Muscle of leg (tissue), 11 donors: ENCODE results near the gene MARCHF5. TPM values are rescaled to one million over a fixed set of nuclear protein-coding genes. Genes with fewer than 3 reads are reported as not detected.

Source experiments
- DNase-seq: peaks from one replicate; pipeline ENCODE4 v3.0.0; 2013
- H3K27ac ChIP-seq: one replicate; pipeline ENCODE4 v1.5.1; 2013; ENCODE audit warnings: mild to moderate bottlenecking, low read length, control low read depth
- H3K27me3 ChIP-seq: one replicate; pipeline ENCODE4 v1.6.1; 2013; ENCODE audit warnings: low read length; ENCODE audit not compliant: control insufficient read depth, insufficient read depth
- H3K36me3 ChIP-seq: one replicate; pipeline ENCODE4 v1.6.1; 2013; ENCODE audit warnings: low read length; ENCODE audit not compliant: control insufficient read depth, insufficient read depth
- H3K4me1 ChIP-seq: one replicate; pipeline ENCODE4 v1.6.1; 2013; ENCODE audit warnings: low read length; ENCODE audit not compliant: control insufficient read depth, insufficient read depth
- H3K4me3 ChIP-seq: one replicate; pipeline ENCODE4 v1.5.1; 2013; ENCODE audit warnings: low read length, control low read depth
- H3K9me3 ChIP-seq: replicated peaks from 2 replicates; pipeline ENCODE4 v1.6.1; 2013; ENCODE audit warnings: low read depth, low read length; ENCODE audit not compliant: control insufficient read depth
- WGBS: methylation state at CpG from one replicate; pipeline ENCODE4 v1.1.5; 2013; ENCODE audit warnings: missing lambda C conversion rate; ENCODE audit not compliant: insufficient coverage; 5-methylcytosine and 5-hydroxymethylcytosine counted together
- polyA plus RNA-seq, 8 donors: library from polyadenylated mRNA; unstranded; fragments of 120-200 nt; gene quantifications; one replicate each; pipeline versions ENCODE4 v1.2.1 to v1.2.3, GENCODE V29; 2013; ENCODE audit warnings: inconsistent platforms in 1 of 8, low replicate concordance in 1 of 8; ENCODE audit not compliant: insufficient read length in 8 of 8, insufficient read depth in 1 of 8
- total RNA-seq: library from RNA; stranded (reverse); fragments of 120-200 nt; gene quantifications from one replicate; pipeline ENCODE4 v1.2.4, GENCODE V29; 2013

Gene MARCHF5
- total and polyA plus RNA-seq, 9 donors = 7.8 to 38.5 (median 29.0) TPM

DNA sequence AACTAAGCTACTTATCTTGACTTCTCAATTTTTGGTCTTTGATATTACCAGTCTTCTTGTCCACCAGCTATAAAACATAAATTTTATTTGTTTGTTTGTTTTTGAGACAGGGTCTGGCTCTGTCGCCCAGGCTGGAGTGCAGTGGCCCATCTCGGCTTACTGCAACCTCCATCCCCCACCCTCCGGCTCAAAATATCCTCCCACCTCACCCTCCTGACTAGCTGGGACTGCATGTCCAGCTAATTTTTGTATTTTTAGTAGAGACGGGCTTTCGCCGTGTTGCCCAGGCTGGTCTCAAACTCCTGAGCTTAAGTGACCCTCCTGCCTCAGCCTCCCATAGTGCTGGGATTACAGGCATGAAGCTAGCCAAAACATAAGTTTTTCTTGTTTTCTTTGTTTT lies 7.5 kb downstream of the MARCHF5 start:
- H3K4me1 ChIP-seq = no peaks in the 10 kb centered on the region
- no peaks in the 10 kb centered on the region for H3K9me3 ChIP-seq
- 100% methylated on average over 3 of the region's 6 CpGs for WGBS
- no peak for DNase-seq
- H3K27me3 ChIP-seq = no peaks in the 10 kb centered on the region
- H3K27ac ChIP-seq = no peak overlapping the region
- H3K4me3 ChIP-seq = no peak overlapping the region
- H3K36me3 ChIP-seq = peaks cover 10% of the 10 kb centered on the region

DNA sequence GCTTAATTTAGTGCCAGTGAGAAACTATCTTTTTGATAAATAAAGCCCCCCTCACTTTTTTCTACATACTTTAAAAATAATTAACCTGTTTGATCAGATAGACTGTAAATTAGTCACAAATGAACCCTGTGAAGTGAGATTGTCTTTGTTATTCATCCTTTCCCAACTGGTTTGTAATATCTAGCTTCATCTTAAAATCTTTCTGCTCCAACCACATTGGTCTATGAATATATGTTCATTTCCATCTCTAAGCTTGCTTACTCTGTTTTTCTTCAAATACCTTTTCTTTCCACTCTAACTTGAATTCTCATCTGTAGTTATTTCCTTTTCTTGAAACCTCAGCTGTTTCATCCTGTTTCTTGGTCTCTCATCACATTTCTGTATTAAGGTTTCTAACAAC lies 12.1 kb downstream of the MARCHF5 start:
- H3K9me3 ChIP-seq = no peaks in the 10 kb centered on the region
- no peaks in the 10 kb centered on the region for H3K4me1 ChIP-seq
- H3K27ac ChIP-seq = no peak overlapping the region
- DNase-seq = no peak
- no peak overlapping the region for H3K4me3 ChIP-seq
- H3K36me3 ChIP-seq = peaks cover 10% of the 10 kb centered on the region
- no peaks in the 10 kb centered on the region for H3K27me3 ChIP-seq

DNA sequence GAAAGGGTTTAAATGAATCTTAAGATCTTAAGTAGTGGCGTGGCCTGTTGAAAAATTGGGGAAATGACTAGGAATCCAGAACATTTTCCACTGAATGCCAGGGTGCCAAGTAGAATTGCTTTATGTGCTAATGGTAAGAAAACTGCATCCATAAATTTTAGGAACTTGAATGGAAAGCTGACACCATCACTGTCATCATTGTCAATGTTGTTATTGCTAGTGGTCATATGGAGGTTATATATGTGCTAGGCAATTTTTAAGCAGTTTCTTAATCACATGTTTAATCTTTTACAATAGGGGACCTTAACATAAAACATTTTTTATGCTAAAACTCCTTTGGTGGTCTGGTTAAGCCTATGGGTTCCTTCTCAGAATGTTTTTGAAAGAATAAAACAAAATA lies 13.1 kb downstream of the MARCHF5 start:
- no peaks in the 10 kb centered on the region for H3K4me1 ChIP-seq
- no peaks in the 10 kb centered on the region for H3K27me3 ChIP-seq
- H3K4me3 ChIP-seq = no peak overlapping the region
- no peak for DNase-seq
- WGBS = 75% methylated on average over 1 of the region's 1 CpG
- no peak overlapping the region for H3K27ac ChIP-seq
- no peaks in the 10 kb centered on the region for H3K9me3 ChIP-seq
- peaks cover 10% of the 10 kb centered on the region for H3K36me3 ChIP-seq

DNA sequence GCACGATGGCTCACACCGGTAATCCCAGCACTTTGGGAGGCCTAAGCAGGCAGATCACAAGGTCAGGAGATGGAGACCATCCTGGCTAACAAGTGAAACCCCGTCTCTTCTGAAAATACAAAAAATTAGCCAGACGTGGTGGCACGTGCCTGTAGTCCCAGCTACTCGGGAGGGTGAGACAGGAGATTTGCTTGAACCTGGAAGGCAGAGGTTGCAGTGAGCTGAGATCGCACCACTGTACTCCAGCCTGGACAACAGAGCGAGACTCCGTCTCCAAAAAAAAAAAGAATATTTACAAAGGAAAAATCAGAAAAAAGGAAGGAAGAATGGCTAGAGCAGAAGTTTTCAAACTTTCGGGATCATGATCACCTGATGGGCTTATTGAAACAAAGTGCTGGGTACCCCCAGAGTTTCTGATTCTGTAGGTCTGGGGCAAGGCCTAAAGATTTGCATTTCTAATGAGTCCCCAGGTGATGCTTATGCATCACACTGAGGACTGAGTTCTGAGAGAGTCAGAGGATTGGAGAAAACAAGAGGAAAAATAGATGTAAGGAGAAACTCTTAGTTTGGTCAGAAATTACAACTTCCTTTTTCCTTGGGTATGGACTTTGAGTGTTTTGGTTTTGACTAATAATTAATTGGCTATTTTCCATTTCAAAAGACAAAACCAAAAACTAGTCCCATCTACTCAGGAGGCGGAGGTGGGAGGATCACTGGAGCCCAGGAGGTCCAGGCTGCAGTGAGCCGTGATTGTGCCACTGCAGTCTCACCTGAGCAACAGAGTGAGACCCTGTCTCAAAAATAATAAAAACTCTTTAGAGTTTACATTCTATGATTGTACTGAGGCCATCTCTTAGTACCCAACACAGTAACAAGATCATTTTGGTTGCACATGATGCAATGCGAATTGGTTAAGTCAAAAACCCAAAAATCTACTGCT lies 14.4 kb downstream of the MARCHF5 start:
- DNase-seq = no peak
- H3K4me3 ChIP-seq = no peak overlapping the region
- H3K4me1 ChIP-seq = no peaks in the 10 kb centered on the region
- H3K27ac ChIP-seq = no peak overlapping the region
- no peaks in the 10 kb centered on the region for H3K9me3 ChIP-seq
- 79% methylated on average over 9 of the region's 13 CpGs for WGBS
- H3K36me3 ChIP-seq = peaks cover 10% of the 10 kb centered on the region
- no peaks in the 10 kb centered on the region for H3K27me3 ChIP-seq

DNA sequence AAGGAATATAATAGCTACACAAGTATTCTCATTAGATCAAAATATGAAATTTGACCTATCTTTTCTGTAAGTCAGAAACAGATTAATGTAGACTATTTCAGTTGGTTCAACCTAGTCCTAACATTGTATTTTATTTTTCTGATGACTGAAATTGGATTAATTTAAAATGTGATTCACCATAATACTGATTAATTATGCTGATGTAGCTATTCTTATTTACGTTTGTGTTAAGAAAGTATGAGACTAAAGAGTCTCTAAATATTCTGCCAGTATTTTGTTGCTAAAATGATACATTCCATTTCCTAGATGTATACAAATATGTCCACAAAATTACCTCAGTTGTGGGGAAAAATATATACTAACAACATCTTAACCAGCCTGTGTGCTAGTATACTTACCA lies 18.3 kb downstream of the MARCHF5 start:
- WGBS = no CpG with 5 or more reads among the region's 1 CpG

DNA sequence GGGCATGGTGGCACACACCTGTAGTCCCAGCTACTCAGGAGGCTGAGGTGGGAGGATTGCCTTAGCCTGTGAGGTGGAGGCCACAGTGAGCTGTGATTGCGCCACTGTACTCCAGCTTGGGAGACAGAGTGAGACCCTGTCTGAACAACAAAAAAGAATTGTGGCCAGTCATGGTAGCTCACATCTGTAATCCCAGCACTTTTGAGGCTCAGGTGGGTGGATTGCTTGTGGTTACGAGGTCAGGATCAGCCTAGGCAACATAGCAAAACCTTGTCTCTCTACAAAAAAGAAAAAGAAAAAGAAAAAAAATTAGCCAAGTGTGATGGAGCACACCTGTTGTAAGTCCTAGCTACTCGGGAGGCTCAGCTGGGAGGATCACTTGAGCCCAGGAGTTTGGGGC lies 22.8 kb downstream of the MARCHF5 start:
- 86% methylated on average over 1 of the region's 3 CpGs for WGBS
- H3K27ac ChIP-seq = no peak overlapping the region
- H3K27me3 ChIP-seq = no peaks in the 10 kb centered on the region
- H3K4me1 ChIP-seq = no peaks in the 10 kb centered on the region
- no peak overlapping the region for H3K4me3 ChIP-seq
- DNase-seq = no peak
- peaks cover 10% of the 10 kb centered on the region for H3K36me3 ChIP-seq
- H3K9me3 ChIP-seq = no peaks in the 10 kb centered on the region

More for the DNA sequence above, 18.3 kb downstream of the MARCHF5 start:
- H3K4me1 ChIP-seq = no peaks in the 10 kb centered on the region
- H3K36me3 ChIP-seq = peaks cover 8% of the 10 kb centered on the region
- no peaks in the 10 kb centered on the region for H3K9me3 ChIP-seq
- no peak overlapping the region for H3K4me3 ChIP-seq
- no peak for DNase-seq
- H3K27ac ChIP-seq = no peak overlapping the region
- H3K27me3 ChIP-seq = no peaks in the 10 kb centered on the region

DNA sequence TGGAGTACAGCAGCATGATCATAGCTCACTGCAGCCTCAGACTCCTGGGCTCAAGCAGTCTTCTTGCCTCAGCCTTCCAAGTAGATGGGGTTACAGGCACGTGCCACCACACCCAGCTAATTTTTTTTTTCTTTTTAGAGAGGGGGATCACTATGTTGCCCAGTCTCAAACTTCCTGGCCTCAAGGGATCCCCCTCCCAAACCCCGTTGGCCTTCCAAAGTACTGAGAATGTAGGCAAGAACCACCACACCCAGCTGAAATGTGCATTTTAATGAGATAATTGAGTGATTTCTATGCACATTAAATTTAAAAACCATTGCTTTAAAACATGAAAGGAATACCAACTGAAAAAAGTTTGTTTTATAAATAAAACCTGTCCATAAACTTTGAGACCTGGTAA lies 25.6 kb downstream of the MARCHF5 start:
- no CpG with 5 or more reads among the region's 2 CpGs for WGBS
- Histone ChIP-seq H3K27me3 (no peaks in the 10 kb centered on the region), H3K36me3 (peaks cover 16% of the 10 kb centered on the region), H3K4me1 (no peaks in the 10 kb centered on the region), H3K27ac (no peak overlapping the region), H3K9me3 (peaks cover 3% of the 10 kb centered on the region), H3K4me3 (no peak overlapping the region)
- DNase-seq = no peak

DNA sequence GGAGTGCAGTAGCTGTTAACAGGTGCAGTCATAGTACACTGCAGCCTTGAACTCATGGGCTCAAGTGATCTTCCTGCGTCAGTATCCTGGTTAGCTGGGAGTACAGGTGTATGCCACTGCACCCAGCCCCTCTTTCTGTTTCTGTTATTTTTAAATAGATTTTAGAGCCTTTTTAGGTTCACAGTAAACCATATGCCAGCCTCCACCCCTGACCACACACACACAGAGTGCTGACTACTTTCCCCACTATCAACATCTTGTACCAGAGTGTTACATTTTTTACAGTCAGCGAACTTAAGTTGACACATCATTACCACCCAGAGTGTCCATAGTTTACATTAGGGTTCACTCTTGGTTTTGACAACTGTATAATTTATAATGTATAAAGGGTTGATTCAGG lies 32.1 kb downstream of the MARCHF5 start:
- no CpG with 5 or more reads among the region's 2 CpGs for WGBS
- Histone ChIP-seq H3K36me3 (peaks cover 5% of the 10 kb centered on the region), H3K4me3 (no peak overlapping the region), H3K27me3 (no peaks in the 10 kb centered on the region), H3K9me3 (peaks cover 3% of the 10 kb centered on the region), H3K4me1 (no peaks in the 10 kb centered on the region), H3K27ac (no peak overlapping the region)
- DNase-seq = no peak

DNA sequence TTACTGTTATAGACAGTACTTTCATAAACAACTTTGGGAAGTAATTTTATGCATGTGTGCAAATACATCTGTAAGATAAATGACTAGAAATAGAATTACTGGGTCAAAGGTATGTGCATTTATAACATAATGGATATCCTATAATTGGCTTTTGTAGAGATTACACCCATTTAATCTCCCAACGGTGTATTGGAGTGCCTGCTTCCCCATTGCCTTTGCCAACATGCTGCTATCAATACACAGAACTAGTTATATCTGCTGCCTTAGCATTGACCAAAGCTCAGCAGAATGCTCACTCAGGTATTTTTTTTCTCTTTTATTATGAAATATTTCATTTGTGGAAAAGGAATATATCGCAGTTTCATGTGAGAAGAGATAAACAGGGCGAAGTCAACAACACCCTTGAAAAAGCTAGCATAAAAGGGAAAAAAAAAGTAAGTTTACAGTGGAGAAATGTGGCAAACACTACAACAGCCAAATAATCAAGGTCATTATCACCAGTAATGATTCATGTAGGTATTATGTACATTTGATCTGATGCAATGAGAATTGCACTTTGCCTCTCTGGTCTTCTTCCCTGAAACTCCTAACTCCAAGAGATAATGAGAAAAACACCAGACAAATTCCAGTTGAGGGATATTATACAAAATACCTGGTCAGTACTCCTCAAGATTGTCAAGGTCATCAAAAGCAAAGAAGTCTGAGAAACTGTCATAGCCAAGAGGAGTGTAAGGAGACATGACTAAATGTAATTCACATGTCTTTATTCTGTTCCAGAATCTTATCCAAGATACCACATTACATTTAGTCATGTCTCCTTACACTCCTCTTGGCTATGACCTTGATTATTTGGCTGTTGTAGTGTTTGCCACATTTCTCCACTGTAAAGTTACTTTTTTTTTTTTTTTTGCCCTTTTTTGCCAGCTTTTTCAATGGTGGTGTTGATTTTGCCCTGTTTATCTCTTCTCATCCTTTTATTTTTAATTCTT lies 36.8 kb downstream of the MARCHF5 start:
- Histone ChIP-seq H3K27me3 (no peaks in the 10 kb centered on the region), H3K4me3 (no peak overlapping the region), H3K27ac (no peak overlapping the region), H3K9me3 (no peaks in the 10 kb centered on the region), H3K4me1 (no peaks in the 10 kb centered on the region), H3K36me3 (no peaks in the 10 kb centered on the region)
- no CpG with 5 or more reads among the region's 3 CpGs for WGBS
- no peak for DNase-seq

DNA sequence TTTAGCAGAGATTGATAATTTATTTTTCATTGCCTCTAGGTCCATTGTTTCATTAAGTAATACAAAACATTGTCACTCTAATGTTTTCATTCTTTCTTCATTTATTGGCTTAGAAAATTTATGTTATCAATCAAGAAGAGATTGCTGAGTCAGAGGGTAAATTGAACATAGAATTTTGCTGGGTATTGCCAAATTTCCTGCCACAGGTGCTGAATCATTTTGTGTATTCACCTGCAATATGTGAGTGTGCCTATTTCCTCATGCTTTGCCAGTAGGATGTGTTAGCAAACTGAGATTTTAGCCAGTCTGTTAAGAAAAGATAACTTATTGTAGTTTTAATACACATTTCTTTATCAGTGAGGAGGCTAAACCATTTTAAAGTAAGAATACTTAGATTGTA lies 38.0 kb downstream of the MARCHF5 start:
- Histone ChIP-seq H3K4me1 (no peaks in the 10 kb centered on the region), H3K9me3 (no peaks in the 10 kb centered on the region), H3K36me3 (peaks cover 3% of the 10 kb centered on the region), H3K27ac (no peak overlapping the region), H3K27me3 (no peaks in the 10 kb centered on the region), H3K4me3 (no peak overlapping the region)
- DNase-seq = no peak
